Erythroblast (primary cell): Measurements from ENCODE around the gene PDSS1.

Source experiments
- GATA1 ChIP-seq: IDR thresholded peaks from 2 replicates; pipeline ENCODE4 v1.6.1; 2011; ENCODE audit warnings: low read depth, mild to moderate bottlenecking, control low read depth, low read length, moderate library complexity
- POLR2A ChIP-seq: IDR thresholded peaks from 2 replicates; pipeline ENCODE4 v1.6.1; 2011; ENCODE audit warnings: mild to moderate bottlenecking, low read length

- TF ChIP-seq POLR2A (no peak), GATA1 (no peak)
These were observed 21.6 kb upstream of the PDSS1 start for GRCh38 chr10:26675873-26676257.
